ENCODE measurements around the gene SLC7A5. TPM values are rescaled to one million over a fixed set of nuclear protein-coding genes. Genes with fewer than 3 reads are reported as not detected.
A peak's percentile ranks its signal among the peaks of the same experiment; 100 is the strongest.
"Not testable (repeated sequence)": the region's sequence is repeated elsewhere in the genome, so short reads cannot be mapped to it uniquely, and the experiment has no call there.

The SLC7A5 gene
- total and polyA plus RNA-seq, 2 of the 4 experiments (the other 2 are of a cell fraction), result 11.3 to 101 TPM

- no CpG with 5 or more reads among the region's 26 CpGs for WGBS, 2 experiments (ENCODE audit: extremely low coverage in 2 of 2, insufficient read length in 1 of 2)
Measured at GRCh38 chr16:87862597-87863326, 6.5 kb downstream of the SLC7A5 start.

DNA sequence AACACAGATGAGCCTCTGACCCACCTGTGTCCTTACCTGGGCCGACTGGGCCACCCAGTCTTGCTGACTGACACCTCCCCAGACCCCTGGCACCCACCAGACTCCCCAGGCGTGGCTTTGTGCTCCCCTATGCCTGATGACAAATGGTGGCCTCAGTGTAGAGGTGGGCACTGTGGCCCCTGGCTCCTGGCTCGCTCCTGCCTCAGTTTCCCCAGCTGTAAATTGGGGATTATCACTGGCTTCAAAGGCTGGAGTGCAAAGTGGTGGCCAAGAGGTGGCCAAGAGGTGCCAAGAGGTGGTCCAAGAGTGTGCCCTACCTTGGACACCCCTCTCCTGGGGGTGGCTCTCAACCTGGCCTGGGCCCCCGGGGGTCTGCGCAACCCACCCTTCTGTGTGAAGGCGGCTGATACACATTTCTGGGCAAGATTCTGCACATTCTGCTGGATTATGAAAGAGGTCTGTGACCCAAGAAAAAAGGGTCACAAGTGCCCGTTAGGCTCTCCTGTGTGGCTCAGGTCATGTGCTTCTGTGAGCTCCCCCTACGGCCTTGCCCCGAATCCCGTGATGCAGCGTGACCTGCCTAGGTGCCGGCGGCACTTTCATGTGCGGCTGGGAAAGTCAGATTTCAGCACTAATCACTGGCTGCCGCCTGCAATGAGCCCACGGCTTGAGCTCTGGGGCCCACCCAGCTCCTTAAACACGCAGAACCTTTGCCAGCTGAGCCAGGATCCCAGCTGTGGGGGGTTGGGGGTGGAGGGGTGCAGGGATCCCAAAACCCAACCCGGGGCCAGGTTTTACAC lies 7.8 kb downstream of the SLC7A5 start:
- DNase-seq; H3K4ac ChIP-seq (ENCODE audit: low read depth, low read length); dilution Hi-C loops (cut with HindIII; ENCODE audit: low sequenced_read_pairs, unreplicated experiment); H2AK9ac ChIP-seq (replicated peaks; ENCODE audit: low read depth, low read length, poor library complexity); H2AK5ac ChIP-seq (ENCODE audit: low read depth, low read length); H3K27me3 ChIP-seq (ENCODE audit: control insufficient read depth, insufficient read depth, low read length); ATAC-seq (ENCODE audit: low read depth); H2BK15ac ChIP-seq (ENCODE audit: low read depth, low read length); intact Hi-C loops (cut with micrococcal nuclease); H2AFZ ChIP-seq (replicated peaks; ENCODE audit: low read length, poor library complexity); H3K18ac ChIP-seq (ENCODE audit: low read depth, low read length); H3K23ac ChIP-seq (ENCODE audit: low read depth, low read length); CTCF ChIA-PET; H3K4me2 ChIP-seq (ENCODE audit: low read depth, low read length); H3K14ac ChIP-seq (replicated peaks; ENCODE audit: low read depth, low read length); H3K9me1 ChIP-seq (ENCODE audit: insufficient read depth, low read length); H3K9me3 ChIP-seq (ENCODE audit: control insufficient read depth, insufficient read depth, low read length); H3K4me3 ChIP-seq (ENCODE audit: insufficient read depth, low read depth, low read length); H3K9ac ChIP-seq (ENCODE audit: low read depth, low read length); in situ Hi-C loops (cut with MboI; ENCODE audit: low sequenced_read_pairs); H2BK20ac ChIP-seq (ENCODE audit: low read depth, low read length); POLR2A ChIA-PET (ENCODE audit: unreplicated experiment); H3K27ac ChIP-seq (ENCODE audit: insufficient read depth, low read length); BruUV-seq (replicated peaks); H3K56ac ChIP-seq (ENCODE audit: extremely low read depth, insufficient read depth, low read length): not testable (repeated sequence)
- Histone ChIP-seq H4K5ac (ENCODE audit: low read depth, low read length) (peak overlapping the region; percentile 2; the same call in 1 of the 2 replicates), H2BK120ac (ENCODE audit: low read depth, low read length) (peak overlapping the region; percentile 20; the same call in 1 of the 2 replicates), H4K20me1 (ENCODE audit: insufficient read depth, low read length) (peaks cover 94% of the 10 kb centered on the region), H2BK5ac (ENCODE audit: low read depth, low read length, poor library complexity, severe bottlenecking) (peak overlapping the region; percentile 53), H3K79me1 (ENCODE audit: low read depth in 1 of 2, low read length in 2 of 2) (peaks cover 3 to 77% of the 10 kb centered on the region in 2 experiments; a peak in 3 of 4 replicates), H3K4me1 (ENCODE audit: control insufficient read depth, insufficient read depth, low read length) (peaks cover 17% of the 10 kb centered on the region), H3K36me3 (ENCODE audit: control insufficient read depth, insufficient read depth, low read length) (peaks cover 18% of the 10 kb centered on the region), H4K8ac (ENCODE audit: low read depth in 2 of 2, low read length in 2 of 2) (peak overlapping the region; percentile 14 to 26; a peak in 2 of 4 replicates), H4K91ac (ENCODE audit: insufficient read depth, low read depth, low read length) (peak overlapping the region; percentile 38; the same call in 1 of the 2 replicates)
- 92% methylated on average over 10 of the region's 18 CpGs; no CpG with 5 or more reads in 1 of the 2 experiments for WGBS, 2 experiments (ENCODE audit: extremely low coverage in 2 of 2, insufficient read length in 1 of 2)

More at GRCh38 chr16:87862597-87863326, 6.5 kb downstream of the SLC7A5 start:
- H3K18ac ChIP-seq (ENCODE audit: low read depth, low read length); POLR2A ChIA-PET (ENCODE audit: unreplicated experiment); H3K4me3 ChIP-seq (ENCODE audit: insufficient read depth, low read depth, low read length); H2AFZ ChIP-seq (replicated peaks; ENCODE audit: low read length, poor library complexity); H2BK20ac ChIP-seq (ENCODE audit: low read depth, low read length); H3K56ac ChIP-seq (ENCODE audit: extremely low read depth, insufficient read depth, low read length); H3K27me3 ChIP-seq (ENCODE audit: control insufficient read depth, insufficient read depth, low read length); ATAC-seq (ENCODE audit: low read depth); dilution Hi-C loops (cut with HindIII; ENCODE audit: low sequenced_read_pairs, unreplicated experiment); CTCF ChIA-PET; in situ Hi-C loops (cut with MboI; ENCODE audit: low sequenced_read_pairs); H3K9me3 ChIP-seq (ENCODE audit: control insufficient read depth, insufficient read depth, low read length); H3K4me2 ChIP-seq (ENCODE audit: low read depth, low read length); DNase-seq; H2AK9ac ChIP-seq (replicated peaks; ENCODE audit: low read depth, low read length, poor library complexity); H2BK120ac ChIP-seq (ENCODE audit: low read depth, low read length); H3K9ac ChIP-seq (ENCODE audit: low read depth, low read length); BruUV-seq (replicated peaks); H3K14ac ChIP-seq (replicated peaks; ENCODE audit: low read depth, low read length); H3K23ac ChIP-seq (ENCODE audit: low read depth, low read length); intact Hi-C loops (cut with micrococcal nuclease); H2BK5ac ChIP-seq (ENCODE audit: low read depth, low read length, poor library complexity, severe bottlenecking); H3K4ac ChIP-seq (ENCODE audit: low read depth, low read length); H4K91ac ChIP-seq (ENCODE audit: insufficient read depth, low read depth, low read length); H3K27ac ChIP-seq (ENCODE audit: insufficient read depth, low read length); H4K8ac ChIP-seq (ENCODE audit: low read depth in 2 of 2, low read length in 2 of 2); H2BK15ac ChIP-seq (ENCODE audit: low read depth, low read length); H4K5ac ChIP-seq (ENCODE audit: low read depth, low read length): not testable (repeated sequence)
- peaks cover 94% of the 10 kb centered on the region for H4K20me1 ChIP-seq (ENCODE audit: insufficient read depth, low read length)
- H3K79me1 ChIP-seq (ENCODE audit: low read depth in 1 of 2, low read length in 2 of 2), result peaks cover 3 to 82% of the 10 kb centered on the region in 2 experiments; a peak in 3 of 4 replicates
- H2AK5ac ChIP-seq (ENCODE audit: low read depth, low read length), result 0 out of 2 replicates have a peak overlapping the region, but pooled peaks have one; percentile 82
- peaks cover 23% of the 10 kb centered on the region for H3K36me3 ChIP-seq (ENCODE audit: control insufficient read depth, insufficient read depth, low read length)
- peaks cover 16% of the 10 kb centered on the region for H3K4me1 ChIP-seq (ENCODE audit: control insufficient read depth, insufficient read depth, low read length)
- peaks cover 15% of the 10 kb centered on the region for H3K9me1 ChIP-seq (ENCODE audit: insufficient read depth, low read length)
